Keratinocyte (primary cell): Measurements from ENCODE around the gene FRYL. TPM values are rescaled to one million over a fixed set of nuclear protein-coding genes. Genes with fewer than 3 reads are reported as not detected.

ENCODE experiments used
- DNase-seq: peaks from one replicate; pipeline ENCODE4 v3.0.0-alpha.2; 2011; ENCODE audit warnings: low read depth, missing footprints, low spot score
- FAIRE-seq: peaks from 2 replicates; lab custom pipeline; 2011; peaks lifted over from hg19 to GRCh38; lab: Jason Lieb, UNC
- H2AFZ ChIP-seq: 2 replicates; pipeline ENCODE4 v1.6.0; 2012; ENCODE audit warnings: low read length, control low read depth, inconsistent platforms; ENCODE audit not compliant: control insufficient read depth
- H3K27ac ChIP-seq: 2 replicates; pipeline ENCODE4 v1.5.1; 2011; ENCODE audit warnings: low read length; ENCODE audit not compliant: control insufficient read depth, insufficient read depth
- H3K27me3 ChIP-seq: 3 replicates; pipeline ENCODE4 v1.6.0; 2011; ENCODE audit warnings: low read length; ENCODE audit not compliant: control insufficient read depth, insufficient read depth; ENCODE audit errors: extremely low read depth
- H3K36me3 ChIP-seq, 2 experiments: 2 replicates in 1 of 2; 3 replicates in 1 of 2; pipeline ENCODE4 v1.5.1; 2011; ENCODE audit warnings: low read length in 2 of 2, mild to moderate bottlenecking in 1 of 2; ENCODE audit not compliant: control insufficient read depth in 2 of 2, insufficient read depth in 2 of 2; ENCODE audit errors: extremely low read depth in 1 of 2
- H3K4me1 ChIP-seq: 3 replicates; pipeline ENCODE4 v1.5.1; 2011; ENCODE audit warnings: low read length; ENCODE audit not compliant: control insufficient read depth, insufficient read depth; ENCODE audit errors: extremely low read depth
- H3K4me2 ChIP-seq: 3 replicates; pipeline ENCODE4 v1.6.0; 2011; ENCODE audit warnings: low read depth, low read length; ENCODE audit not compliant: control insufficient read depth, insufficient read depth; ENCODE audit errors: extremely low read depth
- H3K4me3 ChIP-seq, 3 experiments: fragments of 200-600 bp in 1 of 3; sonication (generic) in 1 of 3; 2 replicates in 2 of 3; 3 replicates in 1 of 3; pipeline ENCODE4 v1.5.1; 2011 to 2016; ENCODE audit warnings: low read length in 3 of 3, mild to moderate bottlenecking in 3 of 3, control low read depth in 2 of 3, inconsistent platforms in 1 of 3, low read depth in 1 of 3, mixed read lengths in 1 of 3, mixed run types in 1 of 3, moderate library complexity in 1 of 3; ENCODE audit not compliant: control insufficient read depth in 2 of 3, insufficient read depth in 2 of 3; ENCODE audit errors: extremely low read depth in 1 of 3
- H3K79me2 ChIP-seq: 2 replicates; pipeline ENCODE4 v1.6.0; 2012; ENCODE audit warnings: low read length; ENCODE audit not compliant: control insufficient read depth, insufficient read depth
- H3K9ac ChIP-seq: 3 replicates; pipeline ENCODE4 v1.6.0; 2011; ENCODE audit warnings: low read length; ENCODE audit not compliant: control insufficient read depth, insufficient read depth; ENCODE audit errors: extremely low read depth
- H3K9me1 ChIP-seq: 3 replicates; pipeline ENCODE4 v1.6.0; 2011; ENCODE audit warnings: low read length; ENCODE audit not compliant: control insufficient read depth, insufficient read depth; ENCODE audit errors: extremely low read depth
- H3K9me3 ChIP-seq: 2 replicates; pipeline ENCODE4 v1.5.1; 2012; ENCODE audit warnings: low read depth, low read length; ENCODE audit not compliant: control insufficient read depth
- H4K20me1 ChIP-seq: 3 replicates; pipeline ENCODE4 v1.6.0; 2011; ENCODE audit warnings: low read length; ENCODE audit not compliant: control insufficient read depth, insufficient read depth; ENCODE audit errors: extremely low read depth
- CTCF ChIP-seq, 3 experiments: IDR thresholded peaks in 1 of 3; conservative IDR thresholded peaks in 1 of 3; optimal IDR thresholded peaks in 1 of 3; 2 replicates in 2 of 3; 3 replicates in 1 of 3; pipeline versions ENCODE3 to v1.5.1; 2011; ENCODE audit warnings: low read length in 3 of 3, mild to moderate bottlenecking in 3 of 3, moderate library complexity in 2 of 3, control low read depth in 1 of 3, inconsistent platforms in 1 of 3; ENCODE audit not compliant: insufficient read depth in 2 of 3; ENCODE audit errors: extremely low read depth in 1 of 3
- EZH2 ChIP-seq: IDR thresholded peaks from one replicate; pipeline ENCODE4 v1.6.1; 2012; ENCODE audit warnings: inconsistent platforms, mild to moderate bottlenecking, low read length, moderate library complexity
- dilution Hi-C: fragments of 300-500 bp; cut with MboI; formaldehyde crosslinking; loops from one replicate; pipeline ENCODE4 v1.7.0; 2020; ENCODE audit warnings: low sequenced_read_pairs; ENCODE audit not compliant: extremely low pct_ligation_motif_present
- polyA plus RNA-seq, 5 experiments: library from polyadenylated mRNA; depleted of rRNA in 3 of 5; stranded (reverse) in 3 of 5; stranded (forward) in 1 of 5; unstranded in 1 of 5; fragments of >200 nt; gene quantifications; 1 replicate in 1 of 5; 2 replicates in 3 of 5; 3 replicates in 1 of 5; pipeline versions ENCODE4 v1.2.1 to v1.2.3, GENCODE V29; 2011 to 2012; ENCODE audit warnings: missing spikeins in 2 of 5, low read depth in 1 of 5, low replicate concordance in 1 of 5
- small RNA-seq, 3 experiments: library from RNA; depleted of rRNA; stranded (forward); fragments of <200 nt; gene quantifications; one replicate each; pipeline ENCODE3, GENCODE V24; 2012; ENCODE audit warnings: low read depth in 3 of 3, low replicate concordance in 1 of 3; ENCODE audit not compliant: insufficient read length in 3 of 3

FRYL gene
- polyA plus RNA-seq, 1 donor (not counting 4 experiments of a cell fraction or from before 2014, with no cell fraction given) = 40.4 TPM

GRCh38 chr4:48450740-48451139 is 329.3 kb downstream of the FRYL start:
- Histone ChIP-seq H3K4me3 (no peak overlapping the region), H3K79me2 (no peaks in the 10 kb centered on the region), H3K9me3 (no peaks in the 10 kb centered on the region), H3K9me1 (no peaks in the 10 kb centered on the region), H3K4me2 (no peak overlapping the region), H3K4me1 (no peaks in the 10 kb centered on the region), H4K20me1 (no peaks in the 10 kb centered on the region), H3K36me3 (no peaks in the 10 kb centered on the region), H3K27me3 (no peaks in the 10 kb centered on the region), H3K27ac (no peak overlapping the region), H3K9ac (no peak overlapping the region), H2AFZ (no peak overlapping the region)
- dilution Hi-C loops = no loop called here
- TF ChIP-seq EZH2 (no peak), CTCF (optimal IDR thresholded peaks at IDR 0.05 in 1 of 3, IDR thresholded peaks at IDR 0.05 in 1 of 3, conservative IDR thresholded peaks at IDR 0.05 in 1 of 3; ENCODE audit: extremely low read depth in 1 of 3, insufficient read depth in 2 of 3, low read length in 3 of 3) (no peak)
- DNase-seq (no peak), FAIRE-seq (no peak)

GRCh38 chr4:48449151-48449550 is 330.9 kb downstream of the FRYL start:
- no peak for FAIRE-seq
- Histone ChIP-seq H3K27ac (no peak overlapping the region), H3K4me3 (no peak overlapping the region), H3K4me1 (no peaks in the 10 kb centered on the region), H3K9me3 (no peaks in the 10 kb centered on the region), H3K27me3 (no peaks in the 10 kb centered on the region), H2AFZ (no peak overlapping the region), H3K4me2 (no peak overlapping the region), H3K9ac (no peak overlapping the region), H3K9me1 (no peaks in the 10 kb centered on the region), H3K36me3 (no peaks in the 10 kb centered on the region), H3K79me2 (no peaks in the 10 kb centered on the region), H4K20me1 (no peaks in the 10 kb centered on the region)
- no peak for DNase-seq
- TF ChIP-seq CTCF (optimal IDR thresholded peaks at IDR 0.05 in 1 of 3, IDR thresholded peaks at IDR 0.05 in 1 of 3, conservative IDR thresholded peaks at IDR 0.05 in 1 of 3; ENCODE audit: extremely low read depth in 1 of 3, insufficient read depth in 2 of 3, low read length in 3 of 3) (no peak), EZH2 (no peak)
- dilution Hi-C loops = no loop called here

Small RNA genes lying within 50 kb of the gene (small RNA-seq; reads per million reads assigned to genes)
- 0 reads per million in 3 experiments for gene RNU5E-3P

Other genes with a start within 250 kb of the FRYL start
- 130 to 199 TPM (median 168 TPM) in 3 replicates for gene OCIAD1, start 50.8 kb upstream of the FRYL start, polyA plus RNA-seq
- gene OCIAD2, start 126.5 kb upstream of the FRYL start, polyA plus RNA-seq = 363 to 407 TPM (median 373 TPM) in 3 replicates
- 8.5 to 18.8 TPM (median 10.9 TPM) in 3 replicates for gene CWH43, start 206.0 kb upstream of the FRYL start, polyA plus RNA-seq